Neuronal stem cell (in vitro differentiated cells): ENCODE data around the gene NSUN4.

Source experiments
- DNase-seq: peaks from one replicate; pipeline ENCODE4 v3.0.0-alpha.2; 2013; ENCODE audit warnings: low spot score
- H2AFZ ChIP-seq: one replicate; pipeline ENCODE4 v1.6.1; 2013; ENCODE audit warnings: mild to moderate bottlenecking, low read length, inconsistent platforms
- H2AK5ac ChIP-seq: 2 replicates; pipeline ENCODE4 v1.6.1; 2013; ENCODE audit warnings: low read depth, mild to moderate bottlenecking, inconsistent platforms, low read length, moderate library complexity, mixed read lengths
- H2BK120ac ChIP-seq: 2 replicates; pipeline ENCODE4 v1.6.1; 2013; ENCODE audit warnings: low read depth, mild to moderate bottlenecking, inconsistent platforms, low read length, moderate library complexity, mixed read lengths
- H2BK12ac ChIP-seq: one replicate; pipeline ENCODE4 v1.6.1; 2013; ENCODE audit warnings: low read length, inconsistent platforms
- H2BK15ac ChIP-seq: 2 replicates; pipeline ENCODE4 v1.6.1; 2013; ENCODE audit warnings: mild to moderate bottlenecking, low read length, inconsistent platforms, mixed read lengths
- H2BK5ac ChIP-seq: one replicate; pipeline ENCODE4 v1.6.1; 2013; ENCODE audit warnings: inconsistent platforms, mild to moderate bottlenecking, low read length, moderate library complexity
- H3K14ac ChIP-seq: one replicate; pipeline ENCODE4 v1.6.1; 2013; ENCODE audit warnings: low read length, inconsistent platforms
- H3K18ac ChIP-seq: 2 replicates; pipeline ENCODE4 v1.6.1; 2013; ENCODE audit warnings: low read length, inconsistent platforms
- H3K23ac ChIP-seq: 2 replicates; pipeline ENCODE4 v1.6.1; 2013; ENCODE audit warnings: low read depth, mild to moderate bottlenecking, mixed read lengths, low read length, inconsistent platforms; ENCODE audit not compliant: poor library complexity
- H3K27ac ChIP-seq: replicated peaks from 3 replicates; pipeline ENCODE4 v1.5.1; 2013; ENCODE audit warnings: low read length, inconsistent platforms
- H3K27me3 ChIP-seq, 3 experiments: 2 replicates each; pipeline ENCODE4 v1.6.1; 2013; ENCODE audit warnings: low read length in 3 of 3, mild to moderate bottlenecking in 2 of 3, inconsistent platforms in 1 of 3, low read depth in 1 of 3, mixed read lengths in 1 of 3, moderate library complexity in 1 of 3; ENCODE audit not compliant: control insufficient read depth in 3 of 3, insufficient read depth in 3 of 3
- H3K36me3 ChIP-seq, 2 donors: replicated peaks in 1 of 2; 2 replicates each; pipeline ENCODE4 v1.6.1; 2013; ENCODE audit warnings: low read length in 2 of 2; ENCODE audit not compliant: control insufficient read depth in 2 of 2, insufficient read depth in 2 of 2
- H3K4ac ChIP-seq: 2 replicates; pipeline ENCODE4 v1.6.1; 2013; ENCODE audit warnings: inconsistent platforms, mild to moderate bottlenecking, low read length, moderate library complexity
- H3K4me1 ChIP-seq, 2 donors: 1 replicate in 1 of 2; 2 replicates in 1 of 2; pipeline ENCODE4 v1.6.1; 2013; ENCODE audit warnings: low read length in 2 of 2, low read depth in 1 of 2; ENCODE audit not compliant: control insufficient read depth in 2 of 2, insufficient read depth in 1 of 2
- H3K4me2 ChIP-seq: one replicate; pipeline ENCODE4 v1.6.1; 2013; ENCODE audit warnings: mild to moderate bottlenecking, low read length, inconsistent platforms; ENCODE audit not compliant: insufficient read depth, poor library complexity, severe bottlenecking
- H3K4me3 ChIP-seq, 2 donors: 2 replicates each; pipeline ENCODE4 v1.5.1; 2013; ENCODE audit warnings: low read length in 2 of 2, mild to moderate bottlenecking in 2 of 2, inconsistent platforms in 1 of 2, moderate library complexity in 1 of 2
- H3K79me1 ChIP-seq: one replicate; pipeline ENCODE4 v1.6.1; 2013; ENCODE audit warnings: low read depth, mild to moderate bottlenecking, inconsistent platforms, low read length, moderate library complexity
- H3K9ac ChIP-seq: one replicate; pipeline ENCODE4 v1.6.1; 2013; ENCODE audit warnings: mild to moderate bottlenecking, low read depth, low read length, inconsistent platforms; ENCODE audit not compliant: poor library complexity
- H3K9me3 ChIP-seq, 2 donors: replicated peaks in 1 of 2; 2 replicates each; pipeline versions ENCODE3 to v1.6.1; 2013; ENCODE audit warnings: low read length in 2 of 2, mild to moderate bottlenecking in 2 of 2, inconsistent platforms in 1 of 2, low read depth in 1 of 2, mixed read lengths in 1 of 2, moderate library complexity in 1 of 2; ENCODE audit not compliant: control insufficient read depth in 2 of 2, insufficient read depth in 1 of 2
- H4K8ac ChIP-seq: one replicate; pipeline ENCODE4 v1.6.1; 2013; ENCODE audit warnings: low read depth, mild to moderate bottlenecking, inconsistent platforms, low read length, moderate library complexity
- H4K91ac ChIP-seq: one replicate; pipeline ENCODE4 v1.6.1; 2013; ENCODE audit warnings: low read length, low read depth, mild to moderate bottlenecking, inconsistent platforms; ENCODE audit not compliant: poor library complexity
- WGBS, 2 donors: extraction: QIAGEN DNeasy Blood & Tissue Kit; methylation state at CpG; one replicate each; pipeline ENCODE4 v1.1.7; 2013; ENCODE audit warnings: missing lambda C conversion rate in 2 of 2, mixed read lengths in 1 of 2; ENCODE audit not compliant: insufficient read length in 2 of 2, insufficient replicate concordance in 1 of 2; ENCODE audit errors: extremely low coverage in 2 of 2; 5-methylcytosine and 5-hydroxymethylcytosine counted together

Gene NSUN4

DNA sequence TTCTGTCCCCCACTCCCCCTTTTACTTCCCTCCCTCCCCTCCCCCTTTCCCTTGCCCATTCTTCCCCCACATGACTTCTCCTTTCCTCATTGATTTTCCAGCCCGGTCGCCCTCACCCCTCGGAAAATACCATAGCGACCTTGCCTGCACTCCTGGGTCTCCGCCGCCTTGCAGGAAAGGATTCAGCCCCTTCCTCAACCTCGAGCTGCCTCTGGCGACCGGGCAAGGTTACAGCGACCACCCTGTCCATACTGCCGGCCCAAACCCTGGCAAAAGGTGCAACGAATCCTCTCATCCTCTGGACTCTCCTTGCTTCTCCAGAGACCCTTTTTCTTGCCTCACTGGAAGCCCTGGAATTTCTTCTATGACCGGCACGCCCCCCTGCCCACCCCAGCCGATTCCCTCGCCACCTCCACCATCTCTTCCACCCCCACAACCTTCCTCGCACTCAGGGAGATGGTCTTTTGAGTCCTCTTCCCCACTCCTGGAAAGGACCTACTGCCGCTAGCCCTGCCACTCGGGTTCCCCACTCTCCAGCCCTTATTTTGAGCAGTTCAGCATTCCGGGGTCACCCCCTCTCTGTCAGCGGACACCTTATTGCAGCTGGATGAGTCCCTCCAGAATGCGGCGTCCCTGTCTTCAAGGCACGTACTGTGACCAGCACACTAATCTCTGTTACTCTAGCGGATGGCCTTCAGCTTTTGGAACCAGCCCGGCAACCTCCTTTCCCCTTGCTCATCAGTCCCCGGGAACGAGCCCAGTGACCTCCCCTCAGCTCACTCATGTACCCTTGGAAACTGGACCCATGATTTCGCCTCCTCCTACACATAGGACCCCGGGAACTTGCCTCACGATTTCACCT is 846 bp downstream of the NSUN4 start:
- no peaks in the 10 kb centered on the region for H3K27me3 ChIP-seq
- H4K91ac ChIP-seq: no peak overlapping the region
- H4K8ac ChIP-seq: no peak overlapping the region
- no peaks in the 10 kb centered on the region for H3K9me3 ChIP-seq
- no CpG with 5 or more reads among the region's 31 CpGs for WGBS, 2 donors
- peak overlapping the region; percentile 14 for H2AK5ac ChIP-seq
- H3K4me2 ChIP-seq: peak overlapping the region; percentile 67
- peak overlapping the region; percentile 91 for H2AFZ ChIP-seq
- no peak overlapping the region for H3K23ac ChIP-seq
- H3K79me1 ChIP-seq: peaks cover 7% of the 10 kb centered on the region
- H3K27ac ChIP-seq: peak overlapping the region; percentile 12
- no peak overlapping the region for H3K14ac ChIP-seq
- no peak overlapping the region for H2BK15ac ChIP-seq
- peak overlapping the region; percentile 50 for H3K9ac ChIP-seq
- DNase-seq: no peak
- peak overlapping the region; percentile 71 to 86 for H3K4me3 ChIP-seq
- H2BK12ac ChIP-seq: no peak overlapping the region
- peak overlapping the region; percentile 17 for H3K18ac ChIP-seq
- no peak overlapping the region for H2BK120ac ChIP-seq
- no peak overlapping the region for H3K4ac ChIP-seq
- H2BK5ac ChIP-seq: no peak overlapping the region
- H3K4me1 ChIP-seq: peaks cover 0 to 8% of the 10 kb centered on the region in 2 donors
- H3K36me3 ChIP-seq: peaks cover 25 to 43% of the 10 kb centered on the region in 2 donors

DNA sequence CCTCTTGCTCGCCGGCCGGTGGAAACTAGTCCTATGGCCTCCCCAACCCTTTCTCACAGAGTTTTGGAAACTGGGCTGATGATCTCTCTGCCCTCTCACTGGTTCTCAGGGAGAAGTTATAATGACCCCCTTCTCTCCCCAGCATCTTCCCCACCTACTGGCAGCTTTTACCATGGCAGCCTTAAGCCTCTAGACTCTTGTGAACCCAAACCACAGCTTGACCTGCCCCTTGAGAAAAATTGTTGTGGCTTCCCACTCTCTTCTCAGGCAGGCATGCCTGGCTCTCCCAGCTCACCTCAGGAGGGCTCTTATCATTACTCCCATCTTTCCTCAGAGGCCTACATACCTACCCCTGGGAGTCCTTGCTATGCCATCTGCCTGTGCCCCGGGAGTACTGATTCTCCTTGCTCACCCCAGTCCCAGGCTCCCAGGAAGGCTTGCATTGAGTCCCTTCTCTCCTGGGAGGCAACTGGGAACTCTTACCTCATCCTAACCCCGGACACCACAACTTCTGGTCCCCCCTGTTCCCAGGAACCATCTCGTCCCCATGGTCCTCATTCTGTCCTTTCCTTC is 1.6 kb downstream of the NSUN4 start:
- no peak overlapping the region for H3K9ac ChIP-seq
- no peak overlapping the region for H3K4ac ChIP-seq
- H4K91ac ChIP-seq: no peak overlapping the region
- peaks cover 29 to 50% of the 10 kb centered on the region in 2 donors for H3K36me3 ChIP-seq
- no peak overlapping the region for H2AFZ ChIP-seq
- H4K8ac ChIP-seq: no peak overlapping the region
- DNase-seq: no peak
- WGBS, 2 donors: no CpG with 5 or more reads among the region's 6 CpGs
- H3K14ac ChIP-seq: no peak overlapping the region
- no peak overlapping the region for H2BK120ac ChIP-seq
- no peak overlapping the region for H3K27ac ChIP-seq
- H3K23ac ChIP-seq: no peak overlapping the region
- peaks cover 0 to 8% of the 10 kb centered on the region in 2 donors for H3K4me1 ChIP-seq
- no peak overlapping the region for H3K18ac ChIP-seq
- no peak overlapping the region for H2BK12ac ChIP-seq
- H3K27me3 ChIP-seq: no peaks in the 10 kb centered on the region
- H2BK5ac ChIP-seq: no peak overlapping the region
- H3K9me3 ChIP-seq: no peaks in the 10 kb centered on the region
- H3K4me3 ChIP-seq: peak overlapping the region in 1 of 2 donors; percentile 56
- peaks cover 7% of the 10 kb centered on the region for H3K79me1 ChIP-seq
- no peak overlapping the region for H2AK5ac ChIP-seq
- H2BK15ac ChIP-seq: no peak overlapping the region
- no peak overlapping the region for H3K4me2 ChIP-seq

DNA sequence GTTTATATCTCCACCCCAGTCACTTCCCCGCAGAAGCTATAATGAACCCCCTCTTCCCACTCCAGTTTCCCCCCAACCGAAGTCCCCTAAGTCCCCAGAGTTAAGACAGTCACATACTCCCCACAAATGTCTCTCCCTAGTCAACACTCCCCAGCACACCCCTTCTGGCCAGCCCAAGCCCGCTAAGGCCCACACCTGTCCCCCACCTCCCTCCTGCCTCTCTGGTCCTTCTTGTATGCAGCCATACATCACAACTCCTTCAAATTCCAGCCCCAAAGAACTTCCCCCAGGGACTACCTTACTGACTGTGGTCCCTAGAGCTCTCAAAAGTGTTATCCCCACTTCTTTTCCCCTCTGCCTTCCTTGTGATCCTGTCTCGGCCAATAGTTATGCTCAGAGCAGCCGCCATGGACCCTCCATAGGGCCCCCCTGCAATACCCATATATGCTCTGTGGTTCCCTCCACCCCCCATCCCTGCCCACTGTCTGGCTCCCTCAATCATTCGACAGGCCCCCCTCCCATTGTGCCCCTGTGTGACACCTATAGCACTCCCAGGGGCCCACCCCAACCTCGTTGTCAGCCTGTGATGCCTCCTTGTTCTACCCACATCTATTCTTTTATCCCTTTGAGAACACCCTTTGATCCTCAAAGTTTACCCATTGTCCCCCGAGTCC is 2.2 kb downstream of the NSUN4 start:
- no peaks in the 10 kb centered on the region for H3K27me3 ChIP-seq
- no CpG with 5 or more reads among the region's 8 CpGs for WGBS, 2 donors

DNA sequence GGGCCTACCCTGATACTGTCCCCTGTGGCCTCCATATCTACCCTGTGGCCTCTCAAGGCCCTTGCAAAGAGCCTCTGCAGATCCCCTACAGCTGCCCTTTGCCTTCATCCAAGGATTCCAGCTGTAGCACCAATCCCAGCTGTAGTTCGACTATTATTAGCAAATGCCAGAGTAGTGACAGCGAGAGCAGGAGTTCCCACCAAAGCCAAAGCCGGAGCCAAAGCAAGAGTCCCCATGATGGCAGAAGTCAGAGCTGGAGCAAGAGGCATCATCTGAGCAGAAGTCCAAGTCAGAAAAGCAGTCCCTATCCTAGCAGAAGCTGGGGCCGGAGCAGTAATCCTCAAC is 2.7 kb downstream of the NSUN4 start:
- H4K91ac ChIP-seq: no peak overlapping the region
- no peaks in the 10 kb centered on the region for H3K27me3 ChIP-seq
- H3K9ac ChIP-seq: no peak overlapping the region
- no peak overlapping the region for H4K8ac ChIP-seq
- H3K4me3 ChIP-seq: no peak overlapping the region
- H2BK120ac ChIP-seq: no peak overlapping the region
- H2BK12ac ChIP-seq: no peak overlapping the region
- WGBS, 2 donors: no CpG with 5 or more reads among the region's 4 CpGs
- no peak overlapping the region for H2AK5ac ChIP-seq
- no peak overlapping the region for H2BK5ac ChIP-seq
- no peak overlapping the region for H3K4me2 ChIP-seq
- no peaks in the 10 kb centered on the region for H3K9me3 ChIP-seq
- H2AFZ ChIP-seq: no peak overlapping the region
- no peak overlapping the region for H2BK15ac ChIP-seq
- no peak overlapping the region for H3K4ac ChIP-seq
- no peak overlapping the region for H3K23ac ChIP-seq
- H3K4me1 ChIP-seq: peaks cover 0 to 8% of the 10 kb centered on the region in 2 donors
- H3K27ac ChIP-seq: no peak overlapping the region
- H3K79me1 ChIP-seq: peaks cover 7% of the 10 kb centered on the region
- no peak for DNase-seq
- no peak overlapping the region for H3K14ac ChIP-seq
- peaks cover 31 to 57% of the 10 kb centered on the region in 2 donors for H3K36me3 ChIP-seq
- no peak overlapping the region for H3K18ac ChIP-seq

More for the DNA sequence above, 2.2 kb downstream of the NSUN4 start:
- H3K23ac ChIP-seq: no peak overlapping the region
- no peak overlapping the region for H2AFZ ChIP-seq
- H3K4me1 ChIP-seq: peaks cover 0 to 8% of the 10 kb centered on the region in 2 donors
- no peak overlapping the region for H3K4ac ChIP-seq
- H2BK5ac ChIP-seq: no peak overlapping the region
- H3K9me3 ChIP-seq: no peaks in the 10 kb centered on the region
- peaks cover 31 to 55% of the 10 kb centered on the region in 2 donors for H3K36me3 ChIP-seq
- H2BK15ac ChIP-seq: no peak overlapping the region
- no peak overlapping the region for H3K14ac ChIP-seq
- H3K79me1 ChIP-seq: peaks cover 7% of the 10 kb centered on the region
- no peak overlapping the region for H2BK12ac ChIP-seq
- no peak overlapping the region for H2BK120ac ChIP-seq
- H3K4me2 ChIP-seq: no peak overlapping the region
- no peak overlapping the region for H3K9ac ChIP-seq
- H2AK5ac ChIP-seq: no peak overlapping the region
- no peak overlapping the region for H3K18ac ChIP-seq
- no peak overlapping the region for H4K91ac ChIP-seq
- no peak overlapping the region for H3K4me3 ChIP-seq
- no peak overlapping the region for H4K8ac ChIP-seq
- no peak for DNase-seq
- no peak overlapping the region for H3K27ac ChIP-seq
